NB4 (cell line): ENCODE measurements around the gene DLG2.

Experiments
- CTCF ChIP-seq: IDR thresholded peaks from one replicate; pipeline ENCODE4 v1.5.1; 2012; ENCODE audit warnings: low read depth, low read length
- MAX ChIP-seq: IDR thresholded peaks from 2 replicates; pipeline ENCODE4 v1.6.1; 2011; ENCODE audit warnings: low read depth, low read length
- MYC ChIP-seq: IDR thresholded peaks from 2 replicates; pipeline ENCODE4 v1.6.1; 2011; ENCODE audit warnings: low read depth, low read length
- POLR2A ChIP-seq: IDR thresholded peaks from 2 replicates; pipeline ENCODE4 v1.6.1; 2011; ENCODE audit warnings: mild to moderate bottlenecking; ENCODE audit not compliant: insufficient read length; ENCODE audit errors: extremely low read depth

DNA sequence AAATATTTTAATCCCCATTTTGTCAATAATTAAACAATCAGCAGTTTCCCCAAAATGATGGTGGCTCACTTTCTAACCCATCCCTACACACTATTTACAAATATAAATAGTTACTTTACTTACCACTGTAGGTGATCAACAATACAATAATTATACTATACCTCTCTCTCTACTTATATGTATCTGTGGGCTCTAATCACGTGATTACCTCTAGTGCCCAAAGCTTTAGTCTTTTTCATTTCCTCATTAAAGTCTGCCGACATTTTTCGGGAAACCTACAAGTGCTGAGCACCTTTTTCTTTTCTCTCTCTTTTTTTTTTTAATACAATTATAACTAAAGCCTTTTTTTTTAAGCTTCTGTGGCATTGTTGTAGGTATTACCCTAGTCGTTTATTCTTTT is 23.9 kb downstream of the DLG2 start:
- TF ChIP-seq CTCF (no peak), MYC (no peak), POLR2A (no peak), MAX (no peak)
